GM12878 (cell line): ENCODE data around the gene TRIM17. TPM values are rescaled to one million over a fixed set of nuclear protein-coding genes. Genes with fewer than 3 reads are reported as not detected.

ENCODE experiments used
- ATAC-seq: fragments of 200-7000 bp; cut with Tn5 transposase; 3 replicates; pipeline ENCODE4 v1.9.1; 2020; ENCODE audit warnings: mild to moderate bottlenecking, moderate library complexity
- BruUV-seq: library from RNA; stranded (reverse); fragments of 400-500 nt; replicated peaks from 2 replicates; lab custom pipeline; 2021; lab: Mats Ljungman, UMichigan
- CTCF ChIA-PET: fragments of 300-600 bp; sonication (Branson Sonifier 250); formaldehyde crosslinking; extraction: SDS; loops from one replicate; lab custom pipeline; 2021; ENCODE audit warnings: inconsistent platforms; lab: Yijun Ruan, JAX
- POLR2A ChIA-PET: fragments of 350-600 bp; formaldehyde crosslinking; extraction: SDS; loops from one replicate; lab custom pipeline; 2021; ENCODE audit warnings: inconsistent platforms; lab: Charles Lee
- RAD21 ChIA-PET: fragments of 300-600 bp; sonication (Branson Sonifier 250); formaldehyde crosslinking; loops from one replicate; lab custom pipeline; 2023; ENCODE audit warnings: antibody characterized with exemption; ENCODE audit not compliant: unreplicated experiment; lab: Charles Lee
- SMC1A ChIA-PET: fragments of 300-600 bp; sonication (Branson Sonifier 250); formaldehyde crosslinking; loops from one replicate; lab custom pipeline; 2023; ENCODE audit not compliant: unreplicated experiment, uncharacterized antibody; lab: Charles Lee
- DNase-seq: peaks from one replicate; pipeline ENCODE4 v3.0.0-alpha.2; 2011; ENCODE audit warnings: low read depth, low spot score
- FAIRE-seq: peaks from 3 replicates; lab custom pipeline; 2011; peaks lifted over from hg19 to GRCh38; lab: Jason Lieb, UNC
- H2AFZ ChIP-seq: 2 replicates; pipeline ENCODE4 v1.6.0; 2011; ENCODE audit warnings: low read depth, low read length, control low read depth; ENCODE audit not compliant: control insufficient read depth
- H3K27ac ChIP-seq: 2 replicates; pipeline ENCODE4 v1.5.1; 2011; ENCODE audit warnings: control low read depth; ENCODE audit not compliant: control insufficient read depth, insufficient read depth
- H3K27me3 ChIP-seq, 2 experiments: replicated peaks in 1 of 2; 2 replicates each; pipeline versions ENCODE4 v1.6.0 to v1.6.1; 2011; ENCODE audit warnings: low read length in 1 of 2; ENCODE audit not compliant: control insufficient read depth in 2 of 2, insufficient read depth in 2 of 2
- H3K36me3 ChIP-seq, 2 experiments: 2 replicates each; pipeline ENCODE4 v1.5.1; 2011; ENCODE audit warnings: low read length in 1 of 2; ENCODE audit not compliant: control insufficient read depth in 2 of 2, insufficient read depth in 2 of 2
- H3K4me1 ChIP-seq: 2 replicates; pipeline ENCODE4 v1.6.1; 2011; ENCODE audit warnings: mild to moderate bottlenecking, low read length, moderate library complexity, mixed read lengths; ENCODE audit not compliant: control insufficient read depth, insufficient read depth
- H3K4me2 ChIP-seq: 2 replicates; pipeline ENCODE4 v1.6.0; 2011; ENCODE audit warnings: control low read depth; ENCODE audit not compliant: control insufficient read depth, insufficient read depth
- H3K4me3 ChIP-seq: fragments of 200-600 bp; sonication (generic); 2 replicates; pipeline ENCODE4 v1.5.1; 2016
- H3K79me2 ChIP-seq: 2 replicates; pipeline ENCODE4 v1.6.0; 2011; ENCODE audit warnings: low read length; ENCODE audit not compliant: control insufficient read depth, insufficient read depth
- H3K9ac ChIP-seq: 2 replicates; pipeline ENCODE4 v1.8.0; 2011; ENCODE audit warnings: low read length, control low read depth, mixed read lengths; ENCODE audit not compliant: control insufficient read depth, insufficient read depth
- H3K9me3 ChIP-seq: replicated peaks from 3 replicates; pipeline ENCODE4 v1.5.1; 2011; ENCODE audit warnings: mild to moderate bottlenecking, low read length; ENCODE audit not compliant: control insufficient read depth, insufficient read depth
- H4K20me1 ChIP-seq: 2 replicates; pipeline ENCODE4 v1.6.0; 2011; ENCODE audit not compliant: control insufficient read depth, insufficient read depth
- BCL11A ChIP-seq: IDR thresholded peaks from 2 replicates; pipeline ENCODE4 v1.6.1; 2011; ENCODE audit warnings: low read depth, low read length
- CBX5 ChIP-seq: sonication (generic); IDR thresholded peaks from 2 replicates; pipeline ENCODE4 v1.6.1; 2016; ENCODE audit warnings: low read depth, moderate library complexity, mild to moderate bottlenecking, inconsistent platforms
- CEBPB ChIP-seq, 2 experiments: fragments of 150-350 bp in 1 of 2; IDR thresholded peaks; 2 replicates each; pipeline ENCODE4 v1.6.1; 2012 to 2014; ENCODE audit warnings: low read depth in 2 of 2, low read length in 2 of 2, borderline replicate concordance in 1 of 2, inconsistent platforms in 1 of 2
- CEBPZ ChIP-seq: fragments of 150-350 bp; IDR thresholded peaks from 2 replicates; pipeline ENCODE4 v1.6.1; 2016; ENCODE audit warnings: low read depth, low read length
- CHD2 ChIP-seq: IDR thresholded peaks from 2 replicates; pipeline ENCODE4 v1.6.1; 2011; ENCODE audit warnings: low read depth, low read length, improper control_type of control experiment, borderline replicate concordance
- E2F4 ChIP-seq: IDR thresholded peaks from 2 replicates; pipeline ENCODE4 v1.6.1; 2012; ENCODE audit warnings: low read depth, low read length, improper control_type of control experiment
- EZH2 ChIP-seq: IDR thresholded peaks from 2 replicates; pipeline ENCODE4 v1.6.1; 2012; ENCODE audit warnings: low read depth, mild to moderate bottlenecking, control low read depth, inconsistent platforms, low read length, borderline replicate concordance; ENCODE audit not compliant: control insufficient read depth
- KAT2A ChIP-seq: conservative IDR thresholded peaks from 2 replicates; pipeline ENCODE4 v1.6.1; 2011; ENCODE audit warnings: low read depth, low read length; ENCODE audit not compliant: control insufficient read depth
- KDM1A ChIP-seq: fragments of 200-600 bp; sonication (generic); IDR thresholded peaks from 2 replicates; pipeline ENCODE4 v1.6.1; 2016; ENCODE audit warnings: borderline replicate concordance
- MXI1 ChIP-seq: fragments of 150-350 bp; IDR thresholded peaks from 2 replicates; pipeline ENCODE4 v1.6.1; 2011; ENCODE audit warnings: low read depth, mild to moderate bottlenecking, inconsistent platforms, low read length, improper control_type of control experiment
- MYC ChIP-seq: IDR thresholded peaks from 2 replicates; pipeline ENCODE4 v1.6.1; 2011; ENCODE audit warnings: mild to moderate bottlenecking, low read length, moderate library complexity, inconsistent platforms; ENCODE audit not compliant: insufficient read depth, insufficient replicate concordance, insufficient read length, severe bottlenecking
- PAX8 ChIP-seq: fragments of 450-650 bp; IDR thresholded peaks from 2 replicates; pipeline ENCODE4 v1.6.1; 2017; ENCODE audit warnings: mild to moderate bottlenecking, moderate library complexity
- PML ChIP-seq: IDR thresholded peaks from 2 replicates; pipeline ENCODE4 v1.6.1; 2012; ENCODE audit warnings: low read length, inconsistent platforms
- POLR2AphosphoS2 ChIP-seq: IDR thresholded peaks from 2 replicates; pipeline ENCODE4 v1.6.1; 2011; ENCODE audit warnings: low read depth, mild to moderate bottlenecking, low read length, improper control_type of control experiment, moderate library complexity
- SRF ChIP-seq, 2 experiments: IDR thresholded peaks; 2 replicates each; pipeline ENCODE4 v1.6.1; 2011; ENCODE audit warnings: low read depth in 2 of 2, low read length in 2 of 2, mild to moderate bottlenecking in 1 of 2, moderate library complexity in 1 of 2
- SUZ12 ChIP-seq: fragments of 200-600 bp; sonication (generic); IDR thresholded peaks from one replicate; pipeline ENCODE4 v1.6.1; 2018; ENCODE audit warnings: antibody characterized with exemption, mild to moderate bottlenecking; ENCODE audit not compliant: unreplicated experiment
- YBX1 ChIP-seq: fragments of 450-650 bp; IDR thresholded peaks from 2 replicates; pipeline ENCODE4 v1.6.1; 2016; ENCODE audit warnings: antibody characterized with exemption
- WGBS: methylation state at CpG from one replicate; pipeline ENCODE4 v1.1.6; 2016; ENCODE audit warnings: low lambda C conversion rate; ENCODE audit not compliant: insufficient replicate concordance, insufficient coverage; ENCODE audit errors: missing lambda C conversion rate; 5-methylcytosine and 5-hydroxymethylcytosine counted together
- in situ Hi-C: fragments of 300-500 bp; cut with MboI; formaldehyde crosslinking; loops from 9 replicates; pipeline ENCODE4 v1.14.3; 2018; ENCODE audit warnings: mixed read lengths
- intact Hi-C: fragments of 100-400 bp; cut with micrococcal nuclease; formaldehyde crosslinking; loops from one replicate; pipeline ENCODE4 v1.14.2; 2022; ENCODE audit not compliant: unreplicated experiment
- polyA plus RNA-seq, 11 experiments: library from polyadenylated mRNA; depleted of rRNA in 4 of 11; unstranded in 6 of 11; stranded (reverse) in 5 of 11; fragments of >200 nt; fragmentation: Nextera tagmentation in 4 of 11; fragmentation: Illumina TruSeq in 1 of 11; extraction: Ambion mirVana in 4 of 11; extraction: Trizol in 1 of 11; gene quantifications; 1 replicate in 1 of 11; 2 replicates in 10 of 11; pipeline versions ENCODE4 v1.2.1 to v1.2.3, GENCODE V29; 2011 to 2016; ENCODE audit warnings: inconsistent platforms in 2 of 11, missing spikeins in 2 of 11, low read depth in 1 of 11
- total RNA-seq, 4 experiments: library from RNA; depleted of rRNA in 3 of 4; stranded (reverse); fragments of >200 nt in 3 of 4; fragmentation: Illumina TruSeq in 1 of 4; extraction: Trizol in 1 of 4; gene quantifications; 2 replicates each; pipeline versions ENCODE4 v1.2.1 to v1.2.3, GENCODE V29; 2013 to 2021

Gene TRIM17
- total and polyA plus RNA-seq, 10 of the 15 experiments (the other 5 are each of a cell fraction or from before 2014, with no cell fraction given): 0.16 to 0.32 TPM; not detected in 8

DNA sequence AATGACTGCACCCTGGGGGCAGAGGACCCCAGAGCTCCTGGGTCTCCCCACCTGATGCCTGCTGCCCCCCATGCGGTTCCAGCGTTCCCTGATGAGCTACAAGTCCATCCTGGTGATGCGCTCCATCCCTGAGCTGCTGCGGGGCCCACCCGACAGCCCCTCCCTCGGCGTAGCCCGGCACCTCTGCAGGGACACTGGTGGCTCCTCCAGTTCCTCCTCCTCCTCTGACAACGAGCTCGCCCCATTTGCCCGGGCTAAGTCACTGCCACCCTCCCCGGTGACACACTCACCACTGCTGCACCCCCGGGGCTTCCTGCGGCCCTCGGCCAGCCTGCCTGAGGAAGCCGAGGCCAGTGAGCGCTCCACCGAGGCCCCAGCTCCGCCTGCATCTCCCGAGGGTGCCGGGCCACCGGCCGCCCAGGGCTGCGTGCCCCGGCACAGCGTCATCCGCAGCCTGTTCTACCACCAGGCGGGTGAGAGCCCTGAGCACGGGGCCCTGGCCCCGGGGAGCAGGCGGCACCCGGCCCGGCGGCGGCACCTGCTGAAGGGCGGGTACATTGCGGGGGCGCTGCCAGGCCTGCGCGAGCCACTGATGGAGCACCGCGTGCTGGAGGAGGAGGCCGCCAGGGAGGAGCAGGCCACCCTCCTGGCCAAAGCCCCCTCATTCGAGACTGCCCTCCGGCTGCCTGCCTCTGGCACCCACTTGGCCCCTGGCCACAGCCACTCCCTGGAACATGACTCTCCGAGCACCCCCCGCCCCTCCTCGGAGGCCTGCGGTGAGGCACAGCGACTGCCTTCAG lies 45.5 kb downstream of the TRIM17 start (continued):
- TF ChIP-seq E2F4: no peak
- TF ChIP-seq BCL11A: no peak
- no peak for TF ChIP-seq CHD2
- no peak for TF ChIP-seq KDM1A
- TF ChIP-seq SUZ12: no peak
- TF ChIP-seq, all 136 proteins: peak for 0

- ChIA-PET CTCF (no interaction called here), SMC1A (no interaction called here), RAD21 (no interaction called here), POLR2A (no interaction called here)
- FAIRE-seq (no peak), DNase-seq (no peak), ATAC-seq (no peak)
- Histone ChIP-seq H3K4me1 (no peaks in the 10 kb centered on the region), H3K4me3 (no peak overlapping the region), H3K9me3 (no peaks in the 10 kb centered on the region), H3K79me2 (no peaks in the 10 kb centered on the region), H2AFZ (no peak overlapping the region), H3K36me3 (no peaks in the 10 kb centered on the region), H3K27me3 (no peaks in the 10 kb centered on the region; a peak in 1 of 4 replicates), H3K27ac (no peak overlapping the region), H3K4me2 (no peak overlapping the region), H4K20me1 (no peaks in the 10 kb centered on the region), H3K9ac (no peak overlapping the region)
- intact Hi-C loops: no loop called here
- BruUV-seq: no TSS peak
- in situ Hi-C loops: no loop called here
- 15% methylated on average over 10 of the region's 10 CpGs for WGBS
- TF ChIP-seq POLR2AphosphoS2: no peak
- TF ChIP-seq MYC: no peak
- TF ChIP-seq PML: no peak
- TF ChIP-seq KAT2A: no peak
- TF ChIP-seq CEBPZ: no peak
- TF ChIP-seq MXI1: no peak
- TF ChIP-seq EZH2: no peak
- TF ChIP-seq SRF (IDR thresholded peaks at IDR 0.05; ENCODE audit: low read depth in 2 of 2, low read length in 2 of 2): no peak
- no peak for TF ChIP-seq CBX5
- TF ChIP-seq YBX1: no peak
- no peak for TF ChIP-seq CEBPB (IDR thresholded peaks at IDR 0.05; ENCODE audit: borderline replicate concordance in 1 of 2, low read depth in 2 of 2, low read length in 2 of 2)
- no peak for TF ChIP-seq PAX8
Measured at GRCh38 chr1:228370439-228370940, 46.2 kb downstream of the TRIM17 start.
